HG03103 (cell line): ENCODE measurements around the gene TPX2.

ENCODE experiments used
- ATAC-seq: cut with Tn5 transposase; IDR thresholded peaks from one replicate; pipeline ENCODE4 v1.9.1; 2021; ENCODE audit warnings: low read depth; ENCODE audit not compliant: unreplicated experiment

Gene TPX2

DNA sequence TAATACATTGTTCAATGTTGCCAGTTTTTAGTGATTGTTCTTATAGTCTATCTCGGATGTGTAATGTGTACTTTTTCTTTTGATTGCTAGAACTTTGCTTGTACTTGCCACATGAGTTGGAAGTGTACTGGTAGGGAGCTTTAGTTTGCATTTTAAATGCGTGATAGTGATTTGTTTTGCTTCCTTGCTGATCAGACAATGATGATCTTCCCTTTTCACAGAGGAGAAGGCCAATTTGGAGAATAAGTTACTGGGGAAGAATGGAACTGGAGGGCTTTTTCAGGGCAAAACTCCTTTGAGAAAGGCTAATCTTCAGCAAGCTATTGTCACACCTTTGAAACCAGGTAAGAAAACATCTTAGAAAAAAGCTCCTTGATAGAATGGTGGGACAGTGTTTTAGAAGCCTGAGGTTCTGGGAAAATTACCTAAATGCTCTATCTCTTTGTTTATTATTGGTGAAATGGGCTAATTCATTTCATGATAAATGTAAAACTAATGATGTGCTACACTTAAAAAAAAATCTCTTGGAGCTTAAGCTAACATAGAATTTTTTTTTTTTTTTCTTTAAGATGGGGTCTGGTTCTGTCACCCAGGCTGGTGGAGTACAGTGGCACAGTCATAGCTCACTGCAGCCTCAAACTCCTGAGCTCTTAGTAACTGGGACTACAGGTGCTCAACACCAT is 20.9 kb downstream of the TPX2 start:
- no peak for ATAC-seq

GRCh38 chr20:31760519-31761240 is 21.6 kb downstream of the TPX2 start:
- ATAC-seq, result no peak

- ATAC-seq, result no peak
These were observed 25.7 kb downstream of the TPX2 start for GRCh38 chr20:31764641-31765305.

DNA sequence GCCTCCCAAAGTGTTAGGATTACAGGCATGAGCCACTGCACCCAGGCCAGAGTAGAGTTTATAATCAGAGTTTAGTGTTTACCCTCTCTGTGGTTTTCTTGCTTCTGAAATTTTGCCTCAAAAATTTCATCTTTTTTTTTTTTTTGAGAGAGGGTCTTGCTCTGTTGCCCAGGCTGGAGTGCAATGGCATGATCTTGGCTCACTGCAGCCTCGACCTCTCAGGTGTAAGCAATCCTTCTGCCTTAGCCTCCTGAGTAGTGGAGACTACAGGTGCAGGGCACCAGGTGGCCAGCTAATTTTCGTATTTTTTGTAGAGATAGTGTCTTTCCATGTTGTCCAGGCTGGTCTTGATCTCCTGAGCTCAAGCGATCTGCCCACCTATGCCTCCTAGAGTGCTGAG is 28.7 kb downstream of the TPX2 start:
- ATAC-seq, result no peak

- no peak for ATAC-seq
These were observed 30.6 kb downstream of the TPX2 start for GRCh38 chr20:31769681-31770080.

- no peak for ATAC-seq
These were observed 31.2 kb downstream of the TPX2 start for GRCh38 chr20:31770243-31770642.

DNA sequence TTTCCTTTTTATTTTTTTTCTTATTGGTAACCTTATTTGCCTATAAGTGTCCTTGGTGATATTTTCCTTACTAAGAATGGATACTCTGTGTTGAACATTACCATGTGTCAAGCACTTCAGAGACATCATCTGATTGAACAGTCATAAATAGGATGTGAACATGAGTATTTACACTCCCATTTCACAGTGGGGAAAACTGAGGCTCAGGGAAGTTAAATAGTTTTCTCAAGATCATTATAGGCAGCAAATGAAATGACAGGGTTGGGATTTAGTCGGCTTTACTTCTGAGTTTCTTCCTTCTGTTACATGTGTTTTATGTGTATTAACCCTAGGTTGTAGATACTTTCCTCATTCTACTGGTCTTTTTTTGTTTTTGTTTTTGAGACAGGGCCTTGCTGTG is 35.3 kb downstream of the TPX2 start:
- no peak for ATAC-seq

DNA sequence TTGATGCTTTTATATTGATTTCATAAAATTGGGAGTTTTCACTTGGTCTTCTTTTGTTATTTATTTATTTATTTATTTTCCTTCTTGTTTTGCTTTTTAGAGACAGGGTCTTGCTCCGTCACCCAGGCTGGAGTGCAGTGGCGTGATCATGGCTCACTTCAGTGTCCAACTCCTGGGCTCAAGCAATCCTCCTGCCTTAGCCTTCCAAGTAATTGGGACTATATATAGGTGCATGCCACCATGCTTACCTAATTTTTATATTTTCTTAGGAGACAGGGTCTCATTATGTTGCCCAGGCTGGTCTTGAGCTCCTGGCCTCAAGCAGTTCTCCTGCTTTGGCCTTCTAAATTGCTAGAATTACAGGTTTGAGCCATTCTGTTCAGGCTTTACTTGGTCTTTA is 41.7 kb downstream of the TPX2 start:
- no peak for ATAC-seq

GRCh38 chr20:31781945-31782344 is 42.9 kb downstream of the TPX2 start:
- no peak for ATAC-seq

- ATAC-seq, result no peak
These were observed 45.4 kb downstream of the TPX2 start for GRCh38 chr20:31784354-31785044.

- no peak for ATAC-seq
These were observed 46.0 kb downstream of the TPX2 start for GRCh38 chr20:31785089-31785488.

DNA sequence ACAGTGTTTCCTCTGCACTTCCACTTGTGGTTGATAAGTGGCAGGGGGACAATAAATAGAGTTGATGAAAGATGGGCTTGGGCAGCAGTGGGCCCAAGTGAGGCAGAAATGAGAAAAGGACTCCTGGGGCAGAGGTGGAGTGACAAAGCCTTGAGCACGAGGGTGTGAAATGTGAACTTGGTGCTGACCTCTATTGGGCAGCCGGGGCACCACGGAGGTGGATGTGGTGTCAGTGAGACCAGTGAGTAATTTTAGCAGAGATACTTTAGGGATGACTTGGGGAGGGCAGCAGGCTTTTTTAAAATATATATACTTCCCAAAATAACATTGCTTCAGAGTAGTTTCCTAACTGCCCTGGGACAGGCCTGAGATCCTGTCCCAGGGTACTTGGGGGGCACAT is 49.5 kb downstream of the TPX2 start:
- ATAC-seq, result no peak

DNA sequence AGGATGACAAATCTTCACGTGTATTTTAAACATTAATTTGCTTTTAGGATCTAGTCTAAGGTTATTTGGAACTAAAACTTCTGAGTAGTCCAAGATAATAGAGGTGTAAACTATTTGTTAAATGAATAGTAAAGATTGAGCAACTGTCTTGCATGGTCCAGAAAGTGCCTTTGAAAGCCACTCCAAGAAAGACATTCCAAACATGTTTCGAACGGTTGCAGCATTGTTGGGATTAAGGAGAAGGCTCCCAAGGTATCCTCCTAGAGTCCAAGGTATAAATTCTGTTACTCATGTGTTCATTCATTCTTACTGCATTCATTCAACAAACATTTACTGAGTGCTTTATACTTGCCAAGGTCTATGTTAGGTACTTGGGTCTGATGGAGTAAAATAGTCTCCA is 51.3 kb downstream of the TPX2 start:
- no peak for ATAC-seq

DNA sequence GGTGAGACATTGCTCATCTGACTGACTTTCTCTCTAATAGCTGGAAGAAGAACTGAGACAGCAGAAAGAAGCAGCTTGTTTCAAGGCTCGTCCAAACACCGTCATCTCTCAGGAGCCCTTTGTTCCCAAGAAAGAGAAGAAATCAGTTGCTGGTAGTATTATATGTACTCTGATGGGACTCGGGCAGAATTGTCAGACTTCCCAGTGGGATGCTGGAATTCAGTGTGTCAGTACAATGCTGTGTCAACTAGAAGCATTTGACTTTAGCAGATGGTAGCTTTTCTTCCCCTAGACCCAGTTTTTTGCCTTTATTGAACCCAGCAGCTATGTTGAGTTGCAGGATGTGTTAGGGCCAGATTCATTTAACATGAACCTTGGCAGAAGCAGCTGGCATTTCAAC is 58.3 kb downstream of the TPX2 start:
- ATAC-seq, result no peak

GRCh38 chr20:31801508-31801907 is 62.4 kb downstream of the TPX2 start:
- ATAC-seq, result no peak

GRCh38 chr20:31803552-31804291 is 64.6 kb downstream of the TPX2 start:
- ATAC-seq, result no peak

DNA sequence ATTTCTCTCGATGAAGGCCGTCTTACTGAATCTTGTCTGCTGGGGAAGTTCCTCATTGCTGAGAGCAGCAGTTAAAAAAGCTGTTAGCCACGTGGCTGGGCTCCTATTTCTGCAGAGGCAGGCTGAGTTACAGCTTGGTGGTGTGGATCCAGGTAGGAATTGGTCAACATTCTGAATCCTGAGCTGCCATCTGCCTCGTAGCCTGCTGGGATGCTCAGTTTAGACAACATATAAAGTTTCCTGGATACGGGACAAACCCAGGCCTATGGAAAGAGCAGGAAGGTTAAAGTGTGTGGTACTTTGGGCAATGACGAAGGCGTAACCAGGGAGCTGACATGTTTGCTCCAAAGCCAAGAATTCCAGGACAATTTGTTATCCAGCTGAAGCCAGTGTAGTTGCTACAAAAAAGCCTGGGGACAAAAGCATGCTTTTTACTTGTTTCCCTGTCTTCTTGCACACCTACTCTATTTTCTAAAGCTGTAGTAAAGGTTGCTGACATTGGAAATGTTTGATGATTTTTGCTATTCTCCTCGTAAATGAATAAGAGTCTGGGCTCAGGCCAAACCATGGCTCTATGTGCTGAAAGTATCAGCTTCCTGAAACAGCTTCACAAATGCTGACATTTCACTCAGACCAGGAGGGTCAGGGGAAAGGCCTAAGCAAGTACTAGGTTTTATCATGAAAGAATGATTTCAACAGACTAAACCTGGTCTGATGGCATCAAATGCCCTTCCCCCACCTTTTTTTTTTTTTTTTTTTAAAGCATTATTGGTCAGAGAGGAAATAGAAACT is 67.7 kb downstream of the TPX2 start:
- no peak for ATAC-seq

DNA sequence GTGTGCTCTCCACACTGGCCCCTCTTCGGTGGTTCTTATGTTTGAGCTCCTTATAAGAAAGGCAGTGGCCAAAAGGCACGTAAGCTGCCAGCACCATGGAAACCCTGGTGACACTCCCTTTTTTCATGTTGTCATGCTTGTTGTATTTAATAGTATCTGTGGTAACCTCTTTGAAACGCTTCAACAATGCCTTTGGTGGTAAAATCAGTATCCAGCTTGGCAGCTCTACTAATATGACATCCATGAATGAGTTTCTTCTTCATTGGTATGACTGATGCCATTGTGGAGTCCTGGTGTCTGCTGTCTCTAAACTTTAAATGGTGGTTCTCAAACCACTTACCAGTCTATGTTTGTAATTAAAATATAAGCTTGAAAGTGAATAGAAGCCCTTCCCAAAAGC is 69.4 kb downstream of the TPX2 start:
- no peak for ATAC-seq

- ATAC-seq, result no peak
These were observed 70.6 kb downstream of the TPX2 start for GRCh38 chr20:31809661-31810060.

DNA sequence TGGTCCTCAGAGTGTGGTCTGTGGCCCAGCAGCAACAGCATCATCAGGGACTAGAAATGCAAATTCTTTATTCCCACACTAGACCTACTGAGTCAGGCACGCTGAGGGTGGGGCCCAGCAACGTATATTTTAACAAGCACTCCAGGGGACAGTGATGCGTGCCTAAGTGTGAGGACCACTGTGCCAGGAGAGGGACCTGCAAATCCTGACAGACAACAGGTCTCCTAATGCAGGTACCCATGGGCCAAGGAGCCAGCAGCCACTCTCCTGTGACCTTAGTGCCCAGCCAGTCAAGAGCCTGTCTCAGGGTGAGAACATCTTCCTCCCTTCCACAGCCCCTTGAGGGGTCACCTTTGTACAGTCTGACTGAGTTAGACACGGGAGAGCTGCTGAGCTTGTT is 72.1 kb downstream of the TPX2 start:
- ATAC-seq, result no peak
